ENCODE data around the gene HNRNPA1.

HNRNPA1 gene

GRCh38 chr12:54324617-54325441, 44.3 kb downstream of the HNRNPA1 start, which contains the start of gene COPZ1 (continued):
- no peak for TF ChIP-seq ZNF280C (tag by site-specific recombination; IDR thresholded peaks at IDR 0.05)
- no peak for TF ChIP-seq ZNF791 (tag by site-specific recombination; IDR thresholded peaks at IDR 0.05)
- TF ChIP-seq ATF2 (tag by site-specific recombination; IDR thresholded peaks at IDR 0.05; ENCODE audit: low read depth) = no peak
- TF ChIP-seq ZNF423 (tag by site-specific recombination; IDR thresholded peaks at IDR 0.05) = no peak
- no peak for TF ChIP-seq ZNF121 (tag by site-specific recombination; IDR thresholded peaks at IDR 0.05)
- TF ChIP-seq ZNF837 (tag by site-specific recombination; IDR thresholded peaks at IDR 0.05) = no peak
- peak; percentile 92 for TF ChIP-seq MZF1 (tag by site-specific recombination; IDR thresholded peaks at IDR 0.05; ENCODE audit: borderline replicate concordance)
- TF ChIP-seq ZNF324 (tag by site-specific recombination; IDR thresholded peaks at IDR 0.05) = peak; percentile 55; the same call in 1 of the 2 replicates
- TF ChIP-seq ZFP69B (tag by site-specific recombination; IDR thresholded peaks at IDR 0.05) = 0 out of 2 replicates have a peak, but pooled peaks have one; percentile 13
- TF ChIP-seq HIC1 (tag by site-specific recombination; IDR thresholded peaks at IDR 0.05) = no peak
- TF ChIP-seq ZNF677 (tag by site-specific recombination; IDR thresholded peaks at IDR 0.05) = no peak
- 0 out of 2 replicates have a peak, but pooled peaks have one; percentile 33 for TF ChIP-seq ZSCAN18 (tag by site-specific recombination; IDR thresholded peaks at IDR 0.05)
- no peak for TF ChIP-seq ZBTB49 (tag by site-specific recombination; IDR thresholded peaks at IDR 0.05; ENCODE audit: low read depth)
- peak; percentile 70 for TF ChIP-seq KLF16 (tag by site-specific recombination; IDR thresholded peaks at IDR 0.05)
- no peak for TF ChIP-seq PRDM10 (tag by site-specific recombination; IDR thresholded peaks at IDR 0.05)
- TF ChIP-seq ZNF398 (tag by site-specific recombination; IDR thresholded peaks at IDR 0.05) = no peak
- peak; percentile 74; the same call in 1 of the 2 replicates for TF ChIP-seq ZFP37 (tag by site-specific recombination; IDR thresholded peaks at IDR 0.05)
- peak; percentile 26; the same call in 1 of the 2 replicates for TF ChIP-seq PRDM4 (tag by site-specific recombination; IDR thresholded peaks at IDR 0.05)

All from HEK293 (cell line).